GM06990 (cell line): ENCODE results near the gene C1GALT1.

Experiments
- DNase-seq: peaks from one replicate; pipeline ENCODE4 v3.0.0-alpha.2; 2011; ENCODE audit not compliant: insufficient read length; ENCODE audit errors: extremely low read depth
- H3K27me3 ChIP-seq: replicated peaks from 2 replicates; pipeline ENCODE4 v1.6.0; 2011; ENCODE audit warnings: low read length; ENCODE audit not compliant: control insufficient read depth, insufficient read depth
- H3K36me3 ChIP-seq: 2 replicates; pipeline ENCODE4 v1.5.1; 2011; ENCODE audit warnings: low read length; ENCODE audit not compliant: control insufficient read depth, insufficient read depth
- H3K4me3 ChIP-seq: replicated peaks from 2 replicates; pipeline ENCODE4 v1.5.1; 2011; ENCODE audit warnings: low read depth, mild to moderate bottlenecking, control low read depth, low read length
- CTCF ChIP-seq: IDR thresholded peaks from 2 replicates; pipeline ENCODE4 v1.5.1; 2011; ENCODE audit warnings: low read length, control low read depth, mild to moderate bottlenecking, inconsistent platforms; ENCODE audit not compliant: insufficient read depth, poor library complexity, severe bottlenecking

The C1GALT1 gene

GRCh38 chr7:7261863-7262262, 79.5 kb downstream of the C1GALT1 start:
- TF ChIP-seq CTCF = no peak
- Histone ChIP-seq H3K4me3 (no peak overlapping the region), H3K27me3 (no peaks in the 10 kb centered on the region), H3K36me3 (no peaks in the 10 kb centered on the region)
- no peak for DNase-seq

GRCh38 chr7:7263297-7264230, 81.2 kb downstream of the C1GALT1 start:
- Histone ChIP-seq H3K36me3 (no peaks in the 10 kb centered on the region), H3K4me3 (no peak overlapping the region), H3K27me3 (no peaks in the 10 kb centered on the region)
- no peak for TF ChIP-seq CTCF
- no peak for DNase-seq

- H3K27me3 ChIP-seq = no peaks in the 10 kb centered on the region
- TF ChIP-seq CTCF = no peak
- no peak for DNase-seq
- H3K4me3 ChIP-seq = no peak overlapping the region
- no peaks in the 10 kb centered on the region for H3K36me3 ChIP-seq
These were observed 82.1 kb downstream of the C1GALT1 start for GRCh38 chr7:7264306-7265040.

- no peak for TF ChIP-seq CTCF
- H3K27me3 ChIP-seq = no peaks in the 10 kb centered on the region
- no peak for DNase-seq
- no peak overlapping the region for H3K4me3 ChIP-seq
- no peaks in the 10 kb centered on the region for H3K36me3 ChIP-seq
These were observed 83.0 kb downstream of the C1GALT1 start for GRCh38 chr7:7265081-7266075.

GRCh38 chr7:7266257-7266881, 84.0 kb downstream of the C1GALT1 start:
- no peak for DNase-seq
- H3K27me3 ChIP-seq = no peaks in the 10 kb centered on the region
- TF ChIP-seq CTCF = no peak

More at GRCh38 chr7:7266257-7266881, 84.0 kb downstream of the C1GALT1 start:
- H3K4me3 ChIP-seq = no peak overlapping the region
- no peaks in the 10 kb centered on the region for H3K36me3 ChIP-seq
